ENCODE results near the gene NR2F1. TPM values are rescaled to one million over a fixed set of nuclear protein-coding genes. Genes with fewer than 3 reads are reported as not detected.

Gene NR2F1
- total and polyA plus RNA-seq, 2 donors, result 0.94 to 2.3 TPM

- peaks cover 11 to 22% of the 10 kb centered on the region in 2 donors for H3K4me1 ChIP-seq (ENCODE audit: control insufficient read depth in 2 of 2, insufficient read depth in 2 of 2, low read length in 2 of 2)
- H3K27ac ChIP-seq (ENCODE audit: low read depth in 1 of 2, low read length in 1 of 2), result no peak overlapping the region
- H3K9me3 ChIP-seq (ENCODE audit: control insufficient read depth in 2 of 2, insufficient read depth in 1 of 2, low read length in 1 of 2), result peaks cover 2 to 26% of the 10 kb centered on the region in 2 donors
- WGBS, result 10% methylated on average over 9 of the region's 9 CpGs
- H3K4me3 ChIP-seq (ENCODE audit: low read length in 2 of 2), result no peak overlapping the region
- H3K27me3 ChIP-seq (ENCODE audit: control insufficient read depth in 2 of 2, insufficient read depth in 1 of 2, low read length in 1 of 2), result peaks cover 83 to 100% of the 10 kb centered on the region in 2 donors
- peaks cover 0 to 3% of the 10 kb centered on the region in 2 donors for H3K36me3 ChIP-seq (ENCODE audit: control insufficient read depth in 2 of 2, insufficient read depth in 2 of 2, low read length in 1 of 2)
- DNase-seq (ENCODE audit: low read depth in 6 of 9, low spot score in 9 of 9), result peak in 1 of 9 donors; percentile 15
Measured at GRCh38 chr5:93576994-93577853, 5.8 kb upstream of the NR2F1 start.

- WGBS, result 15% methylated on average over 25 of the region's 25 CpGs
- H3K9me3 ChIP-seq (ENCODE audit: control insufficient read depth in 2 of 2, insufficient read depth in 1 of 2, low read length in 1 of 2), result peaks cover 2 to 32% of the 10 kb centered on the region in 2 donors
- no peak overlapping the region for H3K4me3 ChIP-seq (ENCODE audit: low read length in 2 of 2)
- peaks cover 11 to 29% of the 10 kb centered on the region in 2 donors for H3K4me1 ChIP-seq (ENCODE audit: control insufficient read depth in 2 of 2, insufficient read depth in 2 of 2, low read length in 2 of 2)
- H3K27ac ChIP-seq (ENCODE audit: low read depth in 1 of 2, low read length in 1 of 2), result no peak overlapping the region
- H3K36me3 ChIP-seq (ENCODE audit: control insufficient read depth in 2 of 2, insufficient read depth in 2 of 2, low read length in 1 of 2), result peaks cover 0 to 3% of the 10 kb centered on the region in 2 donors
- DNase-seq (ENCODE audit: low read depth in 6 of 9, low spot score in 9 of 9), result peak in 1 of 9 donors; percentile 15
- H3K27me3 ChIP-seq (ENCODE audit: control insufficient read depth in 2 of 2, insufficient read depth in 1 of 2, low read length in 1 of 2), result peaks cover 83 to 100% of the 10 kb centered on the region in 2 donors
Measured at GRCh38 chr5:93577854-93578812, 4.9 kb upstream of the NR2F1 start.

GRCh38 chr5:93578813-93579691 is 4.0 kb upstream of the NR2F1 start:
- WGBS, result 2% methylated on average over 49 of the region's 49 CpGs
- peaks cover 0 to 3% of the 10 kb centered on the region in 2 donors for H3K36me3 ChIP-seq (ENCODE audit: control insufficient read depth in 2 of 2, insufficient read depth in 2 of 2, low read length in 1 of 2)
- peaks cover 14 to 35% of the 10 kb centered on the region in 2 donors for H3K4me1 ChIP-seq (ENCODE audit: control insufficient read depth in 2 of 2, insufficient read depth in 2 of 2, low read length in 2 of 2)
- H3K27ac ChIP-seq (ENCODE audit: low read depth in 1 of 2, low read length in 1 of 2), result peak overlapping the region in 1 of 2 donors; percentile 51
- DNase-seq (ENCODE audit: low read depth in 6 of 9, low spot score in 9 of 9), result peak in 1 of 9 donors; percentile 33
- H3K4me3 ChIP-seq (ENCODE audit: low read length in 2 of 2), result peak overlapping the region; percentile 18 to 46
- peaks cover 2 to 33% of the 10 kb centered on the region in 2 donors for H3K9me3 ChIP-seq (ENCODE audit: control insufficient read depth in 2 of 2, insufficient read depth in 1 of 2, low read length in 1 of 2)
- H3K27me3 ChIP-seq (ENCODE audit: control insufficient read depth in 2 of 2, insufficient read depth in 1 of 2, low read length in 1 of 2), result peaks cover 83 to 99% of the 10 kb centered on the region in 2 donors

GRCh38 chr5:93579692-93580062 is 3.3 kb upstream of the NR2F1 start:
- no peak for DNase-seq (ENCODE audit: low read depth in 6 of 9, low spot score in 9 of 9)
- Histone ChIP-seq H3K9me3 (ENCODE audit: control insufficient read depth in 2 of 2, insufficient read depth in 1 of 2, low read length in 1 of 2) (peaks cover 2 to 33% of the 10 kb centered on the region in 2 donors), H3K4me1 (ENCODE audit: control insufficient read depth in 2 of 2, insufficient read depth in 2 of 2, low read length in 2 of 2) (peaks cover 15 to 35% of the 10 kb centered on the region in 2 donors), H3K27ac (ENCODE audit: low read depth in 1 of 2, low read length in 1 of 2) (peak overlapping the region in 1 of 2 donors; percentile 5), H3K4me3 (ENCODE audit: low read length in 2 of 2) (peak overlapping the region; percentile 40 to 46), H3K36me3 (ENCODE audit: control insufficient read depth in 2 of 2, insufficient read depth in 2 of 2, low read length in 1 of 2) (peaks cover 0 to 3% of the 10 kb centered on the region in 2 donors), H3K27me3 (ENCODE audit: control insufficient read depth in 2 of 2, insufficient read depth in 1 of 2, low read length in 1 of 2) (peaks cover 84 to 96% of the 10 kb centered on the region in 2 donors)
- 2% methylated on average over 32 of the region's 32 CpGs for WGBS

- H3K4me3 ChIP-seq (ENCODE audit: low read length in 2 of 2), result peak overlapping the region; percentile 40 to 46
- peak overlapping the region in 1 of 2 donors; percentile 18 for H3K27ac ChIP-seq (ENCODE audit: low read depth in 1 of 2, low read length in 1 of 2)
- peaks cover 2 to 33% of the 10 kb centered on the region in 2 donors for H3K9me3 ChIP-seq (ENCODE audit: control insufficient read depth in 2 of 2, insufficient read depth in 1 of 2, low read length in 1 of 2)
- H3K4me1 ChIP-seq (ENCODE audit: control insufficient read depth in 2 of 2, insufficient read depth in 2 of 2, low read length in 2 of 2), result peaks cover 17 to 38% of the 10 kb centered on the region in 2 donors
- peaks cover 84 to 95% of the 10 kb centered on the region in 2 donors for H3K27me3 ChIP-seq (ENCODE audit: control insufficient read depth in 2 of 2, insufficient read depth in 1 of 2, low read length in 1 of 2)
- 5% methylated on average over 73 of the region's 73 CpGs for WGBS
- peak in 1 of 9 donors; percentile 36 for DNase-seq (ENCODE audit: low read depth in 6 of 9, low spot score in 9 of 9)
- H3K36me3 ChIP-seq (ENCODE audit: control insufficient read depth in 2 of 2, insufficient read depth in 2 of 2, low read length in 1 of 2), result peaks cover 0 to 3% of the 10 kb centered on the region in 2 donors
Measured at GRCh38 chr5:93580063-93580926, 2.7 kb upstream of the NR2F1 start.

GRCh38 chr5:93580927-93581445 is 2.0 kb upstream of the NR2F1 start, which contains the start of gene NR2F1-AS1:
Gene NR2F1-AS1 (minus strand): TSS chr5:93581219.
- no peak for DNase-seq (ENCODE audit: low read depth in 6 of 9, low spot score in 9 of 9)
- H3K4me1 ChIP-seq (ENCODE audit: control insufficient read depth in 2 of 2, insufficient read depth in 2 of 2, low read length in 2 of 2), result peaks cover 17 to 44% of the 10 kb centered on the region in 2 donors
- H3K36me3 ChIP-seq (ENCODE audit: control insufficient read depth in 2 of 2, insufficient read depth in 2 of 2, low read length in 1 of 2), result peaks cover 0 to 3% of the 10 kb centered on the region in 2 donors
- 3% methylated on average over 41 of the region's 41 CpGs for WGBS
- H3K27ac ChIP-seq (ENCODE audit: low read depth in 1 of 2, low read length in 1 of 2), result peak within 1 kb of the TSS in 1 of 2 donors; percentile 18
- peaks cover 2 to 33% of the 10 kb centered on the region in 2 donors for H3K9me3 ChIP-seq (ENCODE audit: control insufficient read depth in 2 of 2, insufficient read depth in 1 of 2, low read length in 1 of 2)
- H3K27me3 ChIP-seq (ENCODE audit: control insufficient read depth in 2 of 2, insufficient read depth in 1 of 2, low read length in 1 of 2), result peaks cover 84 to 95% of the 10 kb centered on the region in 2 donors
- H3K4me3 ChIP-seq (ENCODE audit: low read length in 2 of 2), result peak within 1 kb of the TSS; percentile 40 to 46

GRCh38 chr5:93582167-93582462 is 907 bp upstream of the NR2F1 start:
- Histone ChIP-seq H3K4me3 (ENCODE audit: low read length in 2 of 2) (no peak overlapping the region), H3K27ac (ENCODE audit: low read depth in 1 of 2, low read length in 1 of 2) (no peak overlapping the region), H3K36me3 (ENCODE audit: control insufficient read depth in 2 of 2, insufficient read depth in 2 of 2, low read length in 1 of 2) (peaks cover 0 to 3% of the 10 kb centered on the region in 2 donors), H3K4me1 (ENCODE audit: control insufficient read depth in 2 of 2, insufficient read depth in 2 of 2, low read length in 2 of 2) (peaks cover 17 to 44% of the 10 kb centered on the region in 2 donors), H3K9me3 (ENCODE audit: control insufficient read depth in 2 of 2, insufficient read depth in 1 of 2, low read length in 1 of 2) (peaks cover 2 to 33% of the 10 kb centered on the region in 2 donors), H3K27me3 (ENCODE audit: control insufficient read depth in 2 of 2, insufficient read depth in 1 of 2, low read length in 1 of 2) (peaks cover 82 to 95% of the 10 kb centered on the region in 2 donors)
- no peak for DNase-seq (ENCODE audit: low read depth in 6 of 9, low spot score in 9 of 9)
- WGBS, result 7% methylated on average over 2 of the region's 2 CpGs
